Mesenchymal stem cell (in vitro differentiated cells and primary cell): ENCODE data around the gene CACNA1S.

Experiments used
- DNase-seq: peaks from one replicate; pipeline ENCODE4 v3.0.0-alpha.2; 2013
- H2AFZ ChIP-seq: one replicate; pipeline ENCODE4 v1.6.1; 2013; ENCODE audit warnings: low read depth, mild to moderate bottlenecking, control low read depth, inconsistent platforms, low read length, moderate library complexity
- H2AK5ac ChIP-seq: 2 replicates; pipeline ENCODE4 v1.6.1; 2013; ENCODE audit warnings: low read length, moderate library complexity, mild to moderate bottlenecking, inconsistent platforms; ENCODE audit not compliant: severe bottlenecking
- H2BK120ac ChIP-seq: one replicate; pipeline ENCODE4 v1.6.1; 2013; ENCODE audit warnings: low read depth, mild to moderate bottlenecking, inconsistent platforms, low read length, moderate library complexity
- H2BK12ac ChIP-seq, 2 experiments: one replicate each; pipeline ENCODE4 v1.6.1; 2013; ENCODE audit warnings: inconsistent platforms in 2 of 2, low read length in 2 of 2, mild to moderate bottlenecking in 2 of 2, moderate library complexity in 2 of 2, control low read depth in 1 of 2
- H2BK15ac ChIP-seq: one replicate; pipeline ENCODE4 v1.6.1; 2013; ENCODE audit warnings: mild to moderate bottlenecking, low read depth, inconsistent platforms; ENCODE audit not compliant: poor library complexity, severe bottlenecking
- H2BK5ac ChIP-seq: 2 replicates; pipeline ENCODE4 v1.6.1; 2013; ENCODE audit warnings: low read depth, mild to moderate bottlenecking, low read length, control low read depth, inconsistent platforms; ENCODE audit not compliant: poor library complexity, severe bottlenecking
- H3K14ac ChIP-seq, 2 experiments: one replicate each; pipeline ENCODE4 v1.6.1; 2013; ENCODE audit warnings: inconsistent platforms in 2 of 2, low read length in 2 of 2, control low read depth in 1 of 2, mild to moderate bottlenecking in 1 of 2, moderate library complexity in 1 of 2
- H3K18ac ChIP-seq, 2 experiments: one replicate each; pipeline ENCODE4 v1.6.1; 2013; ENCODE audit warnings: inconsistent platforms in 2 of 2, low read length in 2 of 2, control low read depth in 1 of 2, low read depth in 1 of 2, mild to moderate bottlenecking in 1 of 2
- H3K23ac ChIP-seq, 2 experiments: one replicate each; pipeline ENCODE4 v1.6.1; 2013; ENCODE audit warnings: inconsistent platforms in 2 of 2, low read length in 2 of 2, mild to moderate bottlenecking in 2 of 2, moderate library complexity in 2 of 2, control low read depth in 1 of 2
- H3K27ac ChIP-seq: 2 replicates; pipeline ENCODE4 v1.5.1; 2013; ENCODE audit warnings: mild to moderate bottlenecking, moderate library complexity, low read length, control low read depth, inconsistent platforms; ENCODE audit not compliant: poor library complexity, severe bottlenecking
- H3K27me3 ChIP-seq, 2 experiments: 2 replicates each; pipeline versions ENCODE4 v1.6.1 to v1.7.0; 2013; ENCODE audit warnings: low read length in 2 of 2, mild to moderate bottlenecking in 2 of 2, moderate library complexity in 2 of 2, control low read depth in 1 of 2, inconsistent platforms in 1 of 2; ENCODE audit not compliant: control insufficient read depth in 1 of 2, insufficient read depth in 1 of 2
- H3K36me3 ChIP-seq, 2 experiments: 2 replicates each; pipeline versions ENCODE4 v1.6.1 to v1.7.0; 2013; ENCODE audit warnings: low read length in 2 of 2, control low read depth in 1 of 2, inconsistent platforms in 1 of 2, low read depth in 1 of 2, mild to moderate bottlenecking in 1 of 2; ENCODE audit not compliant: insufficient read depth in 2 of 2, control insufficient read depth in 1 of 2
- H3K4ac ChIP-seq, 2 experiments: one replicate each; pipeline ENCODE4 v1.6.1; 2013; ENCODE audit warnings: inconsistent platforms in 2 of 2, low read length in 2 of 2, mild to moderate bottlenecking in 2 of 2, moderate library complexity in 2 of 2, control low read depth in 1 of 2, low read depth in 1 of 2
- H3K4me1 ChIP-seq: 2 replicates; pipeline ENCODE4 v1.6.1; 2013; ENCODE audit warnings: low read depth, low read length, control low read depth; ENCODE audit not compliant: control insufficient read depth, insufficient read depth
- H3K4me2 ChIP-seq: 2 replicates; pipeline ENCODE4 v1.6.1; 2013; ENCODE audit warnings: low read length, mild to moderate bottlenecking, inconsistent platforms; ENCODE audit not compliant: poor library complexity, severe bottlenecking
- H3K4me3 ChIP-seq, 2 experiments: 2 replicates each; pipeline versions ENCODE4 v1.5.1 to v1.7.0; 2013; ENCODE audit warnings: low read length in 2 of 2, mild to moderate bottlenecking in 2 of 2, control low read depth in 1 of 2, low read depth in 1 of 2; ENCODE audit not compliant: insufficient read depth in 1 of 2
- H3K79me1 ChIP-seq: replicated peaks from 2 replicates; pipeline ENCODE4 v1.6.1; 2013; ENCODE audit warnings: mild to moderate bottlenecking, control low read depth, low read length, inconsistent platforms; ENCODE audit not compliant: poor library complexity, severe bottlenecking
- H3K9ac ChIP-seq: 2 replicates; pipeline ENCODE4 v1.7.0; 2013; ENCODE audit warnings: mild to moderate bottlenecking, low read length, moderate library complexity
- H3K9me3 ChIP-seq: 2 replicates; pipeline ENCODE4 v1.7.0; 2013; ENCODE audit warnings: mild to moderate bottlenecking, low read length; ENCODE audit not compliant: control insufficient read depth
- H4K8ac ChIP-seq: one replicate; pipeline ENCODE4 v1.6.1; 2013; ENCODE audit warnings: inconsistent platforms, mild to moderate bottlenecking, low read length, moderate library complexity
- H4K91ac ChIP-seq: one replicate; pipeline ENCODE4 v1.6.1; 2013; ENCODE audit warnings: mild to moderate bottlenecking, low read length, inconsistent platforms
- WGBS: methylation state at CpG from one replicate; pipeline ENCODE4 v1.1.7; 2013; ENCODE audit warnings: mixed read lengths; 5-methylcytosine and 5-hydroxymethylcytosine counted together

Gene CACNA1S

DNA sequence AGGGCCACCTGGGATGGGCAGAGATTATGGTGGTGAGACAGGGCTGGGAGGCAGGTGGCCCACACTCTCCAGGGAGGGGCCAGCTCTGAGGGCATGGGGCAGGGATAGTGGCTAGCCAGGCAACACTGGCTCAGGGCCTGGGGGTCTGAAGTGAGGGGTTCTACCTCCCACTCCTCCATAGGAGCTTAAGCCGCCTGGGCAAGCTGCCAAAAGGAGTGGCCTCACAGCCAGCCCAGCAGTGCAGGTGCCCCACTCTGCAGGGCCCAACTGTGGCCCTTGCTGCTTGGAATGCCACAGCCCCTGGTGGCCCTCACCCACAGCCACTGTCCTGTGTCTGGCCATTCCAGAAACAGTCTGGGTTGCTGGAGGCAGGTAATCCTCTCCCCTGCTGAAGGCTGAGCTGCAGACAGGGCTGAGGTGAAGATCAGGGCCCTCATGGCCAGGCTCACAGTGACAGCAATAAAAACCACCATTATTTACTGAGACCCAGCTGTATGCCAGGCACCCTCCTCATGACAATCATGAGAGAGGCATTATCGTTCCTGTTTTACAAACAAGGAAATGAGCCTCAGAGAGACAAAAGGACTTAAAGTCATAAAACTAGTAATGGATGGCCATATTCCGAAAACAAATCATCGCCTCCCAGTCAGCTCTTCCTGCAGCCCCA, 119.7 kb downstream of the CACNA1S start:
- Histone ChIP-seq H2BK120ac (no peak overlapping the region), H2BK5ac (no peak overlapping the region), H4K8ac (no peak overlapping the region), H3K4me3 (no peak overlapping the region), H3K4me1 (no peaks in the 10 kb centered on the region), H3K23ac (no peak overlapping the region), H3K4me2 (no peak overlapping the region), H3K79me1 (no peaks in the 10 kb centered on the region), H2AK5ac (no peak overlapping the region), H3K36me3 (peaks cover 0 to 62% of the 10 kb centered on the region in 2 experiments), H3K27ac (no peak overlapping the region), H3K9ac (no peak overlapping the region), H2BK12ac (no peak overlapping the region), H2BK15ac (no peak overlapping the region), H3K4ac (no peak overlapping the region), H3K14ac (no peak overlapping the region), H3K18ac (no peak overlapping the region), H4K91ac (no peak overlapping the region), H2AFZ (no peak overlapping the region), H3K27me3 (peaks cover 0 to 12% of the 10 kb centered on the region in 2 experiments), H3K9me3 (no peaks in the 10 kb centered on the region)
- DNase-seq, result no peak
- WGBS, result 50% methylated on average over 4 of the region's 4 CpGs

DNA sequence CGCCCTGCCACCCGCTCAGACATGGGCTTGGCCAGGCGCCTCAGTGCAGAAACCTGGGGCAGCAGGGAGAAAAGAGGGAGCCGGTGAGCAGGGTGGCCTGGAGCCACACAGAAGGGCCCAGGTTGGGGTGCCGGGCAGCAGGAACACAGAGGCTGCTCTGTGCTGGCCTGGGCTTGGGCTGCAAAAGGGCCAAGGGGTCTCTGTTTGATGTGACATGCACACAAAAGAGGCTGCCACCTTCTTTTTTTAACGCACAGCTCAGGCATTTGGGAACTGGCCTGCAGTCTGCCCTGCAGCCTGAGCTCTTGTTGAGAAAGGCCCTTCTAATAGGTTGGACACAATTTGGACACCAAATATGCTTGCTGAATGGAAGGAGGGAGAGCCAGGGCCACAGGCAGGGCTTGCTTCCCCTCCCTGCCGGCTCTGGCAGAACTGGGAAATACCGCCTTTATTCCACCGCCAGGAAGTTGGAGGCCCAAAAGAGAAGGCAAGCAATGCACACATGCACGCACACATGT, 121.1 kb downstream of the CACNA1S start:
- Histone ChIP-seq H3K4me3 (no peak overlapping the region), H2BK15ac (no peak overlapping the region), H3K4ac (no peak overlapping the region), H2BK5ac (no peak overlapping the region), H3K4me1 (no peaks in the 10 kb centered on the region), H3K4me2 (no peak overlapping the region), H4K8ac (no peak overlapping the region), H4K91ac (no peak overlapping the region), H2BK12ac (no peak overlapping the region), H2AFZ (no peak overlapping the region), H3K36me3 (peaks cover 0 to 66% of the 10 kb centered on the region in 2 experiments), H3K27me3 (peaks cover 0 to 12% of the 10 kb centered on the region in 2 experiments), H3K9me3 (no peaks in the 10 kb centered on the region), H3K14ac (no peak overlapping the region), H3K79me1 (no peaks in the 10 kb centered on the region), H3K18ac (no peak overlapping the region), H3K9ac (no peak overlapping the region), H3K23ac (no peak overlapping the region), H2BK120ac (no peak overlapping the region), H3K27ac (no peak overlapping the region), H2AK5ac (no peak overlapping the region)
- no peak for DNase-seq
- 89% methylated on average over 10 of the region's 10 CpGs for WGBS

DNA sequence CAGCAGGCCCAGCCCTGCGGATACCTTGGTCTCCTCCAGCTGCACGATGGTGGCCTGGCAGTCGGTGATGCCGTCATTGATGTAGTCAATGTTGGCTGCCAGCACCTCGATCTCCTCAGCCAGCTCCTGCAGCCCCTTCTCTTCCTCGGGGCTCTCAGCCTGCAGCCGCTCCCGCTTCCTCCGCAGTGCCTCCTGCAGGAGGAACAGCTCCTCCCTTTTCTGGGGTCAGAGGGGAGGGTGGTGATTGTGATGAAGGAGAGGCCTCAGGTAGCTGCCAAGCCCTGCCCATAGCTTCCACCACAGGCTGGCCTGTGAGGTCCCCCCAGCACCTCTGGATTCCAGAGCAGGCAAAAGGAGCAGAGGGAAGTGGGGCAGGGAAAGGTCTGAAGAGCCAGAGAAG, 122.1 kb downstream of the CACNA1S start:
- 94% methylated on average over 9 of the region's 9 CpGs for WGBS
- Histone ChIP-seq H3K9ac (no peak overlapping the region), H2BK12ac (no peak overlapping the region), H4K91ac (no peak overlapping the region), H4K8ac (no peak overlapping the region), H2AFZ (no peak overlapping the region), H2BK120ac (no peak overlapping the region), H2BK15ac (no peak overlapping the region), H3K18ac (no peak overlapping the region), H2BK5ac (no peak overlapping the region), H3K27me3 (peaks cover 0 to 12% of the 10 kb centered on the region in 2 experiments), H3K36me3 (peaks cover 0 to 58% of the 10 kb centered on the region in 2 experiments), H3K4ac (no peak overlapping the region), H3K4me3 (no peak overlapping the region), H3K27ac (no peak overlapping the region), H3K14ac (no peak overlapping the region), H3K4me1 (no peaks in the 10 kb centered on the region), H2AK5ac (no peak overlapping the region), H3K4me2 (no peak overlapping the region), H3K23ac (no peak overlapping the region), H3K9me3 (no peaks in the 10 kb centered on the region), H3K79me1 (no peaks in the 10 kb centered on the region)
- no peak for DNase-seq
